Epithelial cell of proximal tubule (primary cell): Measurements from ENCODE around the gene PEMT. TPM values are rescaled to one million over a fixed set of nuclear protein-coding genes. Genes with fewer than 3 reads are reported as not detected.

Experiments
- DNase-seq: peaks from one replicate; pipeline ENCODE4 v3.0.0-alpha.2; 2011; ENCODE audit warnings: low read depth
- H3K4me3 ChIP-seq: 2 replicates; pipeline ENCODE4 v1.5.1; 2011; ENCODE audit warnings: low read depth, mild to moderate bottlenecking, low read length
- total RNA-seq: library from RNA; depleted of rRNA; stranded (reverse); fragments of >200 nt; gene quantifications from 2 replicates; pipeline ENCODE4 v1.2.3, GENCODE V29; 2015
- TF ChIP-seq, protein P1 (sequence below): conservative IDR thresholded peaks from 2 replicates; pipeline ENCODE4 v1.5.1; 2012; ENCODE audit warnings: low read depth, mild to moderate bottlenecking, low read length

PEMT gene
- total RNA-seq, 1 donor from 2014 or later, result 48.3 TPM

GRCh38 chr17:17499402-17500145, 91.9 kb downstream of the PEMT start:
- TF ChIP-seq, protein P1, sequence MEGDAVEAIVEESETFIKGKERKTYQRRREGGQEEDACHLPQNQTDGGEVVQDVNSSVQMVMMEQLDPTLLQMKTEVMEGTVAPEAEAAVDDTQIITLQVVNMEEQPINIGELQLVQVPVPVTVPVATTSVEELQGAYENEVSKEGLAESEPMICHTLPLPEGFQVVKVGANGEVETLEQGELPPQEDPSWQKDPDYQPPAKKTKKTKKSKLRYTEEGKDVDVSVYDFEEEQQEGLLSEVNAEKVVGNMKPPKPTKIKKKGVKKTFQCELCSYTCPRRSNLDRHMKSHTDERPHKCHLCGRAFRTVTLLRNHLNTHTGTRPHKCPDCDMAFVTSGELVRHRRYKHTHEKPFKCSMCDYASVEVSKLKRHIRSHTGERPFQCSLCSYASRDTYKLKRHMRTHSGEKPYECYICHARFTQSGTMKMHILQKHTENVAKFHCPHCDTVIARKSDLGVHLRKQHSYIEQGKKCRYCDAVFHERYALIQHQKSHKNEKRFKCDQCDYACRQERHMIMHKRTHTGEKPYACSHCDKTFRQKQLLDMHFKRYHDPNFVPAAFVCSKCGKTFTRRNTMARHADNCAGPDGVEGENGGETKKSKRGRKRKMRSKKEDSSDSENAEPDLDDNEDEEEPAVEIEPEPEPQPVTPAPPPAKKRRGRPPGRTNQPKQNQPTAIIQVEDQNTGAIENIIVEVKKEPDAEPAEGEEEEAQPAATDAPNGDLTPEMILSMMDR, result no peak
- no peak overlapping the region for H3K4me3 ChIP-seq
- no peak for DNase-seq

DNA sequence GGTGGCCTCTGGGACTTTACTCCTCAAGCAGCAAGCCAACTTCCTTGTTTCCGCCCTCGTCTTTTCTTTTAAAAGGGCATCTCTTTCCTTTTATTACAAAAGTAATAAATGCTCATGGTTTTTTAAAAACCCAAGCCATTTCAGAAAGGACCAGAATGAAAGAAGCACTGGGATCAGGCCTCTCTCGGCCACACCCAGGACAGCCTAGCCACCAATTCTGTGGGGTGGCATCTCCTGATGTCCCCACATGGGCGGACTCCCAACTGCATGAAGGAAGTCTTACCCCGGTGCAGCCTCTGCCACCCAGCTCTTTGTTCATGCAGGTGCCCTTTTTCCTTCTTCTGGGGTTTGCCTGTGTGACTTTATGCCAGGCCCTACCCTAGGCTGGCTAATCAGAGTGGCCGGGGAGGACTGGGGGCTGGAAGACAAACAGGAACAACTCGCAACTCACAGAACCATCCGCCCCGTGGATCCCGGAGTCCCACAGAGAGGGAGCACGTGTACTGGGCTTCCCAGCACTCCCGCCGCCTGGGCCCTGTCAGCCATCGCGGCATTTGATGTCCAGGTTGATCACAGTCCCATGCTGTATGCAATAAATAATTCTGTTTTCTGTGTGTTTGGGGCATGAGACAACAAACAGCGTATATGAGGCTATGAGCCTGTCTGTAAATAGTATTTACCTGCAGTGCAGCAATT, 92.8 kb downstream of the PEMT start:
- TF ChIP-seq, protein P1, result no peak
- no peak overlapping the region for H3K4me3 ChIP-seq
- DNase-seq, result no peak

DNA sequence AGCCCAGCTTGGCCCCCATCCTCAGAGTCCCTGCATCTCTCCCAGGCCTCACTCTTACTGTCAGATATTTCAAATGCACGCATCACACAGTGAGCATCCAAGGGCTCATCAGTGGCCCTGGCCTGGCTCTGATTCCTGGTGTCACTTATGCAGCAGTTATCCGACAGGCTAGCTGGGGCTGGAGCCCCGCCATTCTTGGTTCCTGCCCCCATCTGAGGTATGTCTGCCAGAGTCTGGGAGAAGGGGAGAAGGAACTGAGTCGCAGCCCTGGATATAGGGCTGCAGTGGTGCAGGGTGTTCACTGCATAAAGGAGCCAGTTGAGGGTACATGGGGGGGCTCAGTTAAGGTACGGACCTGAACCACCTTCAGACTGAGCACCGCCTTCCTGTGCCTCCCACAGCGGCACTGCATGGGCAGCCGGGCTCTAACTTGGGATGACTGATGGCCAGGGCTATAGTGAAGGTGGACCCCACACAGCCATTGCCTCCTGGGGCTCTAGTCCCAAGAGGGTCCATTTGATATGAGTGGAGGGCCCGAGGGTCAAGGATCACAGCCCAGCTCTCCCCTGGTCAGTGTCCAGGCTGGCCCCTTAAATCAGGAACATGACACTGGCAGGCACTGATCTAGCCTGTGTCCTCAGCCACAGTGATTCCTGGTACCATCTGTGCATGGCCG, 93.5 kb downstream of the PEMT start:
- no peak overlapping the region for H3K4me3 ChIP-seq
- no peak for DNase-seq
- TF ChIP-seq, protein P1, result no peak

DNA sequence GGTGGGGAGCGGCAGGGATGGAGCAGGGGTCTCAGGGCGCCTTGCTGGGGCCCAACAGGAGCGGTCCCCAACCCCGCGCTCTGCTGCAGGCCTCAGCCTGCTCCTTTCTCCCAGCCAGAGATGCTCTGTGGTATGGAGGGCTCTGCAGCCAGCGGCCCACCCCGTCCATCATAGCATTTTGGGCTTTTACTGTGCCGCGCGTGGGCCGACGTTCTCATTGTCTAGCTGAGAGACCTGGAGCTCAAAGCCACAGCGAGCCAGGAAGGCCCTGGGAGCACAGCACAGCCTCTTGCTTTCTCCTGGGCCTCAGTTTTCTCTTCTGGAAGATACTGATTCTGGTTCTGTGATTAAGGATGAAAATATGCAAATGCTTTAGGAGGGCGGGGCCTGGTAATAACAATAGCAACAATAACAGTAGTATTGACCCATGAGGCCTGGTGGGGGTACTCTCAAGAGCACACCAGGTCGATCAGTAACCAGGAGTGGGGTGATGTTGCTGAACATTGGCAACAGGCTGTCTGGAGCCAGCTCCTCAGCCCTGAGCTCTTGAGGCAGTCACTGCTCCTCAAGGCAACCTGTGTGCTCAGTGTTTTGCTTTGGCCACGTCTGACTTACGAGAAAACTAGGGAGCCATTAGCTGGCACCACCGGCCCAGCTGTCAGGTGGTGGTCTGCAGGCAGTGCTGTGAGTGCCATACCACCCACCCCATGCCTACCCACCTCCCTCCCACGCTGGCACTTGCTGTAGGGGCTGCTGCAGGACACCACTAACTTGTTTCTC, 94.3 kb downstream of the PEMT start:
- no peak for DNase-seq
- H3K4me3 ChIP-seq, result no peak overlapping the region
- TF ChIP-seq, protein P1, result no peak

GRCh38 chr17:17496189-17497064, 95.1 kb downstream of the PEMT start, which contains the start of gene RASD1:
Gene RASD1 (minus strand): TSS chr17:17496395. CDS start chr17:17496181, 214 bp downstream.
- TF ChIP-seq, protein P1, result peak; percentile 65
- peak within 1 kb of the TSS; percentile 70 for H3K4me3 ChIP-seq
- no peak for DNase-seq

DNA sequence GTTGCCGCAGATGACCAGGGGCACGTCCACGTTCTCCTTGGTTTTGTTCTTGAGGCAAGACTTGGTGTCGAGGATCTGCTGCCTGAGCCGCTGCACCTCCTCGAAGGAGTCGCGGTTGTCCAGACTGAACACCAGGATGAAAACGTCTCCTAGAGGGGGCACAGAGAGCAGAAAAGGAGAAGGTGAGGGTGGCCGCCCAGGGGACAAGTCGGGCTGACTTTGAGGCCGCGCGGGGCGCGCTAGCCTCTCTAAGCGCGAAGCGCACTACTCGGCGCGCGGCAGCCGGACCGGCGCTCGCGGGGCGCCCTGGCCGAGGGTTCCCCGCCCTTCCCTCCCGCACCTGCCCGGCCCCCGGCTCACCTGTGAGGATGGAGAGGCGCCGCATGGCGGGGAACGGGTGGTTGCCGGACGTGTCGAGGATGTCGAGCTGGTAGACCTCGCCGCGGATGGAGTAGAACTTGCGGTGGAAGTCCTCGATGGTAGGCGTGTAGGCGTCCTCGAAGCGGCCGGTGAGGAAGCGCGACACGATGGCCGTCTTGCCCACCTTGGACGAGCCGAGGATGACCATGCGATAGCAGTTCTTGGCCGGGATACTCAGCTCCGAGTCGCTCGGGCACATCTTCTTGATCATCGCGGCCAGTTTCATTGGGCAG, 95.8 kb downstream of the PEMT start:
- TF ChIP-seq, protein P1, result no peak
- no peak for DNase-seq
- H3K4me3 ChIP-seq, result peak overlapping the region; percentile 70
